KMS-11 (cell line): Measurements from ENCODE around the gene ADAR.

Experiments used
- H2AFZ ChIP-seq: fragments of 200-600 bp; sonication (generic); 2 replicates; pipeline ENCODE4 v1.6.1; 2016; ENCODE audit warnings: antibody characterized with exemption, mixed run types, low read depth
- H3K27ac ChIP-seq: fragments of 200-600 bp; sonication (generic); 2 replicates; pipeline ENCODE4 v1.6.1; 2016; ENCODE audit warnings: mild to moderate bottlenecking, mixed run types
- H3K27me3 ChIP-seq: fragments of 200-600 bp; sonication (generic); 2 replicates; pipeline ENCODE4 v1.6.1; 2017; ENCODE audit warnings: mild to moderate bottlenecking, low read depth, mixed run types, moderate library complexity; ENCODE audit not compliant: insufficient read depth
- H3K36me3 ChIP-seq: fragments of 200-600 bp; sonication (generic); 2 replicates; pipeline ENCODE4 v1.6.1; 2017; ENCODE audit warnings: mild to moderate bottlenecking, mixed run types; ENCODE audit not compliant: insufficient read depth
- H3K4me1 ChIP-seq: fragments of 200-600 bp; sonication (generic); 2 replicates; pipeline ENCODE4 v1.6.1; 2016; ENCODE audit warnings: mild to moderate bottlenecking, low read depth, mixed run types; ENCODE audit not compliant: poor library complexity, severe bottlenecking
- H3K4me2 ChIP-seq: fragments of 200-600 bp; sonication (generic); 2 replicates; pipeline ENCODE4 v1.7.0; 2016; ENCODE audit warnings: mild to moderate bottlenecking, mixed run types
- H3K4me3 ChIP-seq: fragments of 200-600 bp; sonication (generic); IDR thresholded peaks from 2 replicates; pipeline ENCODE4 v1.6.1; 2017; ENCODE audit warnings: low read depth, low read length, mixed read lengths; ENCODE audit not compliant: insufficient read depth
- H3K79me2 ChIP-seq: fragments of 200-600 bp; sonication (generic); 2 replicates; pipeline ENCODE4 v1.6.1; 2016; ENCODE audit warnings: low read depth, mixed run types; ENCODE audit not compliant: insufficient read depth
- H3K9ac ChIP-seq: fragments of 200-600 bp; sonication (generic); 2 replicates; pipeline ENCODE4 v1.6.1; 2016; ENCODE audit warnings: mild to moderate bottlenecking, mixed run types
- H4K20me1 ChIP-seq: fragments of 200-600 bp; sonication (generic); 2 replicates; pipeline ENCODE4 v1.6.1; 2016; ENCODE audit warnings: mild to moderate bottlenecking, mixed run types; ENCODE audit not compliant: insufficient read depth
- CTCF ChIP-seq: fragments of 200-600 bp; sonication (generic); conservative IDR thresholded peaks from 2 replicates; pipeline ENCODE4 v1.6.1; 2017; ENCODE audit warnings: low read depth, mild to moderate bottlenecking, antibody characterized with exemption, low read length, moderate library complexity, mixed read lengths

Gene ADAR

GRCh38 chr1:154556422-154556821 lies 51.6 kb downstream of the ADAR start:
- Histone ChIP-seq H4K20me1 (no peaks in the 10 kb centered on the region), H3K4me2 (peak overlapping the region; percentile 92), H3K4me1 (peaks cover 51% of the 10 kb centered on the region), H2AFZ (no peak overlapping the region), H3K27ac (no peak overlapping the region), H3K9ac (peak overlapping the region; percentile 67; the same call in 1 of the 2 replicates), H3K27me3 (no peaks in the 10 kb centered on the region), H3K36me3 (peaks cover 36% of the 10 kb centered on the region), H3K79me2 (peaks cover 29% of the 10 kb centered on the region), H3K4me3 (no peak overlapping the region)
- no peak for TF ChIP-seq CTCF

- no peak overlapping the region for H3K4me2 ChIP-seq
- peaks cover 65% of the 10 kb centered on the region for H3K4me1 ChIP-seq
- H3K79me2 ChIP-seq, result peaks cover 29% of the 10 kb centered on the region
- no peak overlapping the region for H3K4me3 ChIP-seq
- H3K27ac ChIP-seq, result no peak overlapping the region
- H3K9ac ChIP-seq, result no peak overlapping the region
- H3K36me3 ChIP-seq, result peaks cover 45% of the 10 kb centered on the region
- no peaks in the 10 kb centered on the region for H3K27me3 ChIP-seq
- TF ChIP-seq CTCF, result 0 out of 2 replicates have a peak, but pooled peaks have one; percentile 11
- no peaks in the 10 kb centered on the region for H4K20me1 ChIP-seq
- no peak overlapping the region for H2AFZ ChIP-seq
Observed at GRCh38 chr1:154553056-154554030, 54.6 kb downstream of the ADAR start.

- Histone ChIP-seq H3K9ac (no peak overlapping the region), H4K20me1 (no peaks in the 10 kb centered on the region), H3K4me1 (peaks cover 61% of the 10 kb centered on the region), H3K27ac (no peak overlapping the region), H3K79me2 (peaks cover 18% of the 10 kb centered on the region), H3K36me3 (peaks cover 45% of the 10 kb centered on the region), H3K4me3 (no peak overlapping the region), H2AFZ (no peak overlapping the region), H3K4me2 (peak overlapping the region; percentile 27; the same call in 1 of the 2 replicates), H3K27me3 (no peaks in the 10 kb centered on the region)
- TF ChIP-seq CTCF, result no peak
Observed at GRCh38 chr1:154552036-154552435, 56.0 kb downstream of the ADAR start.

- Histone ChIP-seq H3K4me2 (peak overlapping the region; percentile 27; the same call in 1 of the 2 replicates), H3K9ac (no peak overlapping the region; the same call in 1 of the 2 replicates), H3K27ac (no peak overlapping the region), H3K4me1 (peaks cover 55% of the 10 kb centered on the region), H4K20me1 (no peaks in the 10 kb centered on the region), H3K36me3 (peaks cover 45% of the 10 kb centered on the region), H2AFZ (no peak overlapping the region), H3K27me3 (no peaks in the 10 kb centered on the region), H3K79me2 (peaks cover 12% of the 10 kb centered on the region), H3K4me3 (no peak overlapping the region)
- no peak for TF ChIP-seq CTCF
Observed at GRCh38 chr1:154551474-154551873, 56.5 kb downstream of the ADAR start.
